Caco-2 (cell line): ENCODE measurements around the gene TP53BP2. TPM values are rescaled to one million over a fixed set of nuclear protein-coding genes. Genes with fewer than 3 reads are reported as not detected.
"Not testable (repeated sequence)": the region's sequence is repeated elsewhere in the genome, so short reads cannot be mapped to it uniquely, and the experiment has no call there.

ENCODE experiments used
- BruUV-seq: library from RNA; stranded (reverse); fragments of 400-500 nt; replicated peaks from 2 replicates; lab custom pipeline; 2021; lab: Mats Ljungman, UMichigan
- CTCF ChIA-PET: fragments of 300-600 bp; sonication (Branson Sonifier 250); formaldehyde crosslinking; loops from one replicate; lab custom pipeline; 2022; ENCODE audit warnings: antibody characterized with exemption; lab: Charles Lee
- POLR2A ChIA-PET: fragments of 300-600 bp; sonication (Branson Sonifier 250); formaldehyde crosslinking; loops from one replicate; lab custom pipeline; 2022; ENCODE audit warnings: antibody characterized with exemption; lab: Charles Lee
- DNase-seq, 2 experiments: peaks; one replicate each; pipeline versions ENCODE4 v3.0.0 to v3.0.0-alpha.2; 2020 to 2022
- H3K27me3 ChIP-seq: replicated peaks from 2 replicates; pipeline ENCODE4 v1.6.0; 2011; ENCODE audit warnings: low read length; ENCODE audit not compliant: control insufficient read depth, insufficient read depth
- H3K36me3 ChIP-seq: 2 replicates; pipeline ENCODE4 v1.5.1; 2011; ENCODE audit warnings: low read length; ENCODE audit not compliant: control insufficient read depth, insufficient read depth
- H3K4me1 ChIP-seq: fragments of 250-450 bp; sonication (Bioruptor Pico); 2 replicates; pipeline ENCODE4 v1.5.1; 2020; ENCODE audit warnings: mild to moderate bottlenecking
- H3K4me3 ChIP-seq: 2 replicates; pipeline ENCODE4 v1.5.1; 2011; ENCODE audit warnings: low read depth, mild to moderate bottlenecking, control low read depth, low read length
- H3K9me3 ChIP-seq: fragments of 250-450 bp; sonication (Bioruptor Pico); 2 replicates; pipeline ENCODE4 v1.5.1; 2020; ENCODE audit warnings: mild to moderate bottlenecking, moderate library complexity
- H3K27ac Mint-ChIP-seq: one replicate; pipeline ENCODE4 v1.8.0; 2022; ENCODE audit warnings: mixed read lengths; ENCODE audit not compliant: unreplicated experiment
- H3K27me3 Mint-ChIP-seq: one replicate; pipeline ENCODE4 v1.8.0; 2022; ENCODE audit warnings: mixed read lengths; ENCODE audit not compliant: insufficient read depth, unreplicated experiment
- H3K36me3 Mint-ChIP-seq: one replicate; pipeline ENCODE4 v1.8.0; 2022; ENCODE audit warnings: mild to moderate bottlenecking, mixed read lengths; ENCODE audit not compliant: insufficient read depth, unreplicated experiment
- H3K4me1 Mint-ChIP-seq: one replicate; pipeline ENCODE4 v1.8.0; 2022; ENCODE audit warnings: low read depth, mixed read lengths; ENCODE audit not compliant: unreplicated experiment
- H3K4me3 Mint-ChIP-seq: one replicate; pipeline ENCODE4 v1.8.0; 2022; ENCODE audit warnings: mild to moderate bottlenecking, moderate library complexity, mixed read lengths; ENCODE audit not compliant: unreplicated experiment
- H3K9me3 Mint-ChIP-seq: one replicate; pipeline ENCODE4 v1.8.0; 2022; ENCODE audit warnings: mixed read lengths; ENCODE audit not compliant: unreplicated experiment
- intact Hi-C: fragments of 100-400 bp; cut with micrococcal nuclease; formaldehyde crosslinking; loops from one replicate; pipeline ENCODE4 v1.10.0; 2022; ENCODE audit not compliant: unreplicated experiment
- total RNA-seq: library from RNA; stranded (reverse); gene quantifications from 2 replicates; pipeline ENCODE4 v1.2.3, GENCODE V29; 2022
- TF ChIP-seq, protein P1 (sequence below), 2 experiments: fragments of 200-600 bp in 1 of 2; IDR thresholded peaks; 1 replicate in 1 of 2; 2 replicates in 1 of 2; pipeline versions ENCODE4 v1.5.1 to v1.8.0; 2011 to 2022; ENCODE audit warnings: antibody characterized with exemption in 1 of 2, control low read depth in 1 of 2, inconsistent platforms in 1 of 2, low read depth in 1 of 2, low read length in 1 of 2, mild to moderate bottlenecking in 1 of 2, moderate library complexity in 1 of 2; ENCODE audit not compliant: insufficient read depth in 1 of 2, severe bottlenecking in 1 of 2, unreplicated experiment in 1 of 2

TP53BP2 gene
- total RNA-seq, 1 experiment from 2014 or later, result 49.6 TPM

DNA sequence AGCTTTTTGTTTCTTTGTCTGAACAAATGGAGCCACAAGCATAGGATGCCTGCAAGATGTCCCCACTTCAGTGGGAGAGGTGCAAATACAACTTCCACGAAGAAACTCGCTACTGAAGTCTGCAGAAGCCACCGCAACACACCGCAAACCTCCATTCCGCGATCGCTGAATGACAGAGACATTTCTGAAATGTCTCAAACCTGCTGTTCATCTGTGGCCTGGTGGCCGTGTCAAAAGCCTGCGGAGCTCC is 1.0 kb downstream of the TP53BP2 start:
- no TSS peak for BruUV-seq
- Mint-ChIP-seq H3K4me3 (peak overlapping the region; percentile 90), H3K27me3 (no peaks in the 10 kb centered on the region), H3K9me3 (peaks cover 13% of the 10 kb centered on the region), H3K36me3 (peaks cover 16% of the 10 kb centered on the region), H3K27ac (peak overlapping the region; percentile 96), H3K4me1 (peaks cover 6% of the 10 kb centered on the region)
- H3K4me3 ChIP-seq, result peak overlapping the region; percentile 94
- no peaks in the 10 kb centered on the region for H3K27me3 ChIP-seq
- POLR2A ChIA-PET, result no interaction called here
- intact Hi-C loops, result loop anchor here (5.0 kb wide), 1 partner anchor 132 kb away; the partner anchor contains the start of gene CAPN2
- CTCF ChIA-PET, result interaction anchor here (0.8 to 1.1 kb wide), 2 partner anchors 16 to 25 kb away, joined by 3 read pairs; no protein-coding TSS in a partner anchor
- TF ChIP-seq, protein P1, sequence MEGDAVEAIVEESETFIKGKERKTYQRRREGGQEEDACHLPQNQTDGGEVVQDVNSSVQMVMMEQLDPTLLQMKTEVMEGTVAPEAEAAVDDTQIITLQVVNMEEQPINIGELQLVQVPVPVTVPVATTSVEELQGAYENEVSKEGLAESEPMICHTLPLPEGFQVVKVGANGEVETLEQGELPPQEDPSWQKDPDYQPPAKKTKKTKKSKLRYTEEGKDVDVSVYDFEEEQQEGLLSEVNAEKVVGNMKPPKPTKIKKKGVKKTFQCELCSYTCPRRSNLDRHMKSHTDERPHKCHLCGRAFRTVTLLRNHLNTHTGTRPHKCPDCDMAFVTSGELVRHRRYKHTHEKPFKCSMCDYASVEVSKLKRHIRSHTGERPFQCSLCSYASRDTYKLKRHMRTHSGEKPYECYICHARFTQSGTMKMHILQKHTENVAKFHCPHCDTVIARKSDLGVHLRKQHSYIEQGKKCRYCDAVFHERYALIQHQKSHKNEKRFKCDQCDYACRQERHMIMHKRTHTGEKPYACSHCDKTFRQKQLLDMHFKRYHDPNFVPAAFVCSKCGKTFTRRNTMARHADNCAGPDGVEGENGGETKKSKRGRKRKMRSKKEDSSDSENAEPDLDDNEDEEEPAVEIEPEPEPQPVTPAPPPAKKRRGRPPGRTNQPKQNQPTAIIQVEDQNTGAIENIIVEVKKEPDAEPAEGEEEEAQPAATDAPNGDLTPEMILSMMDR (IDR thresholded peaks at IDR 0.05; ENCODE audit: insufficient read depth in 1 of 2, low read depth in 1 of 2, low read length in 1 of 2, severe bottlenecking in 1 of 2, unreplicated experiment in 1 of 2), result no peak
- H3K9me3 ChIP-seq, result no peaks in the 10 kb centered on the region
- H3K36me3 ChIP-seq, result no peaks in the 10 kb centered on the region
- H3K4me1 ChIP-seq, result peaks cover 9% of the 10 kb centered on the region; the same call in 1 of the 2 replicates
- DNase-seq, result no peak

DNA sequence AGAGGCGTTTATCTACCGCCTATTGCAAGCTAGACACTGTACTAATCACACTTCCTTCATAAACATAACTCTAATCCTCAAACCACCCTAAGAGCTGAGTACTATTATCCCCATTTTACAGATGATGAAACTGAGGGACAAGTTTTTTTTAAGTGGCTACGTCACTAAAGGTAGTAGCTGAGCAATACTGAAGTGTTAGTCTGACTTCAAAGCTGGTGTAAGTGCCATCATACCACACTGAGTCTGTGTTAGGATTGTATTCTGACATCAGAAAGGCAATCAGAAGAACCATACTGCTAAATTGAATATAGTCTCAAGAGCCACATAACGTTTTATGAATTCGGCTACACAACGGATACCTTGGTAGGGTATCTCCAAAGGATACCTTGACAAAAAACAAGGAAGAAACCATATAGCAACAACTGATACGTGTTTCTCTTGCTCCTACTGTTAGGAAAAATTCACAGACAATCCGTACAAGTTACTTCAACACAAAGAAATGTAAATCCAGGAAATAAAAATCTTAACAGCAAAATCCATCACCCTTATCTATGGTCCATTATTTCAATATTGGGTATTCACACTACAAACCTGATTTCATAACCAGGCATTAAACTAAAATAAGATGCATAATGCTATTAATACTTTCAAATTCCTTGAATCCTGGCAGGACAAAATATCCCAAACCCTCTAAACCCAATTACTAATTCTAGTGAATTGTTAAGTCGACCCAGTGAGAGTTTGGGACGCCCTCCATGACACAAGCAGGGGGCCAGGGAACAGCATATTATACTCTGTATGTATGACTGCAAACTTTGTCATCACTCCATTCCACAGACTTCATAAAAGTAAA is 1.6 kb downstream of the TP53BP2 start:
- Mint-ChIP-seq H3K4me3 (peak overlapping the region; percentile 90), H3K4me1 (peaks cover 6% of the 10 kb centered on the region), H3K9me3 (peaks cover 13% of the 10 kb centered on the region), H3K27ac (peak overlapping the region; percentile 96), H3K27me3 (no peaks in the 10 kb centered on the region), H3K36me3 (peaks cover 16% of the 10 kb centered on the region)
- ChIA-PET POLR2A (interaction anchor here (0.6 kb wide), 1 partner anchor 136 kb away, joined by 4 read pairs; no protein-coding TSS in a partner anchor), CTCF (interaction anchor here (0.8 kb wide), 1 partner anchor 16 kb away, joined by 3 read pairs; no protein-coding TSS in a partner anchor)
- H3K27me3 ChIP-seq, result no peaks in the 10 kb centered on the region
- no peak for DNase-seq
- H3K4me1 ChIP-seq, result peaks cover 9% of the 10 kb centered on the region; the same call in 1 of the 2 replicates
- BruUV-seq, result TSS peak; percentile 47
- peak overlapping the region; percentile 94 for H3K4me3 ChIP-seq
- H3K9me3 ChIP-seq, result no peaks in the 10 kb centered on the region
- TF ChIP-seq, protein P1 (IDR thresholded peaks at IDR 0.05; ENCODE audit: insufficient read depth in 1 of 2, low read depth in 1 of 2, low read length in 1 of 2, severe bottlenecking in 1 of 2, unreplicated experiment in 1 of 2), result no peak
- intact Hi-C loops, result no loop called here
- no peaks in the 10 kb centered on the region for H3K36me3 ChIP-seq

DNA sequence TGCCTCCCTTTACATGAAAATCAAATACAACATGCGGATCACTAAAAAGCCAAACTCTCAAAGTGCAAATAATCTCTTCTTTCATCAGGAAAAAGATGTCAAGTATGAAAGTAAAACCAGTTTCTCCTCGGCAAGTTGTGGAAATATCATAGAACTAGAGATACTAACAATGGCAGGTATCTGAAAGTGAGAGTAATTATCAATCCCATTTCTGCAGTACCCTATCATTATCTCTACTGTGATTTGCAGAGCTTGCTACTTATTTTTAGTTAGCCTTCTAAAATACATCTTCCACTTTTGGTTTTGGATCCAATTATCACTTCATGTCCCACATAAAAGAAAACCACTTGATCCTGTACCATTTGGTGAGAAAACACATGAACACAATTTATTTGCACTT is 3.0 kb downstream of the TP53BP2 start:
- Histone ChIP-seq H3K9me3 (no peaks in the 10 kb centered on the region), H3K4me3 (no peak overlapping the region), H3K36me3 (no peaks in the 10 kb centered on the region), H3K4me1 (peaks cover 16% of the 10 kb centered on the region; the same call in 1 of the 2 replicates), H3K27me3 (no peaks in the 10 kb centered on the region)
- TF ChIP-seq, protein P1 (IDR thresholded peaks at IDR 0.05; ENCODE audit: insufficient read depth in 1 of 2, low read depth in 1 of 2, low read length in 1 of 2, severe bottlenecking in 1 of 2, unreplicated experiment in 1 of 2), result no peak
- ChIA-PET POLR2A (no interaction called here), CTCF (interaction anchor here (0.6 kb wide), 1 partner anchor 30 kb away, joined by 3 read pairs; no protein-coding TSS in a partner anchor)
- H3K9me3 Mint-ChIP-seq, result peaks cover 6% of the 10 kb centered on the region
- H3K27me3 Mint-ChIP-seq, result no peaks in the 10 kb centered on the region
- no peak overlapping the region for H3K4me3 Mint-ChIP-seq
- BruUV-seq, result no TSS peak
- H3K4me1 Mint-ChIP-seq, result peaks cover 20% of the 10 kb centered on the region
- DNase-seq, result no peak
- intact Hi-C loops, result no loop called here
- no peak overlapping the region for H3K27ac Mint-ChIP-seq
- H3K36me3 Mint-ChIP-seq, result peaks cover 16% of the 10 kb centered on the region

DNA sequence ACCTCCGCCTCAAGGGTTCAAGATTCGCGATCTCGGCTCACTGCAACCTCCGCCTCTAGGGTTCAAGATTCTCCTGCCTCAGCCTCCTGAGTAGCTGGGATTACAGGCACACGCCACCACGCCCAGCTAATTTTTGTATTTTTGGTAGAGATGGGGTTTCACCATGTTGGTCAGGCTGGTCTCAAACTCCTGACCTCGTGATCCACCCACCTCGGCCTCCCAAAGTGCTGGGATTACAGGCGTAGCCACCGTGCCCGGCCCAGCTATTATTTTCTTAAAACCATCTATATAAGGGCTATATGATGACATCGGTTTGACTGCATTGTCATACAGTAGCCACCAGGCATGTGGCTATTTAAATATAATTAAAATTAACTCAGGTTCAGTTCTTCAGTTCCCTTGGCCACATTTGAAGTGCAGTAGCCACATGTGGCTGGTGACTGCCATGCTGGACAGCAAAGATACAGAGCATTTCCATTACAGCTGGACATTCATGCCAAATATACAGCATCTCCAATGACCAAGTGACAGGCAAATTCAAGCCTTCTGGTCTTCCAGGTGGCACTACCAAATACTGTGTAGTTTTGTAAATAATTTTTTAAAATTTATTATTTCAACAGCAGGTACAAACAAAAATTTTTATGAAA is 3.6 kb downstream of the TP53BP2 start:
- not testable (repeated sequence) for BruUV-seq
- CTCF ChIA-PET, result interaction anchor here (0.6 kb wide), 2 partner anchors 29 to 1040 kb away, joined by 3 to 4 read pairs; no protein-coding TSS in a partner anchor

More for the DNA sequence above, 3.6 kb downstream of the TP53BP2 start:
- H3K27me3 ChIP-seq, H3K4me3 ChIP-seq, H3K9me3 Mint-ChIP-seq, H3K27ac Mint-ChIP-seq, H3K4me3 Mint-ChIP-seq, H3K36me3 ChIP-seq, DNase-seq, POLR2A ChIA-PET, H3K27me3 Mint-ChIP-seq, H3K9me3 ChIP-seq, intact Hi-C loops: not testable (repeated sequence)
- H3K4me1 ChIP-seq, result peaks cover 16% of the 10 kb centered on the region; the same call in 1 of the 2 replicates
- peaks cover 15% of the 10 kb centered on the region for H3K36me3 Mint-ChIP-seq
- peaks cover 22% of the 10 kb centered on the region for H3K4me1 Mint-ChIP-seq
